K562 (cell line): ENCODE data around the gene RHOBTB3. TPM values are rescaled to one million over a fixed set of nuclear protein-coding genes. Genes with fewer than 3 reads are reported as not detected.

ENCODE experiments used
- ATAC-seq: fragments of 200-7000 bp; cut with Tn5 transposase; 3 replicates; pipeline ENCODE4 v1.9.1; 2020; ENCODE audit warnings: moderate library complexity
- BruUV-seq: library from RNA; stranded (reverse); fragments of 400-500 nt; replicated peaks from 2 replicates; lab custom pipeline; 2021; lab: Mats Ljungman, UMichigan
- CTCF ChIA-PET: fragments of 300-600 bp; formaldehyde crosslinking; extraction: SDS; loops from one replicate; lab custom pipeline; 2021; ENCODE audit warnings: low intra/inter-chr PET ratio; lab: Yijun Ruan, JAX
- POLR2A ChIA-PET: fragments of 300-600, 350-650 bp; sonication (Branson Sonifier 250); formaldehyde crosslinking; extraction: SDS; loops from one replicate; lab custom pipeline; 2021; ENCODE audit warnings: antibody characterized with exemption, inconsistent platforms; lab: Yijun Ruan, JAX
- DNase-seq, 4 experiments: peaks; one replicate each; pipeline versions ENCODE4 v3.0.0 to v3.0.0-alpha.2; 2011 to 2018; ENCODE audit warnings: low spot score in 3 of 4, mixed read lengths in 3 of 4; ENCODE audit errors: extremely low read depth in 1 of 4
- FAIRE-seq: peaks from 2 replicates; lab custom pipeline; 2011; peaks lifted over from hg19 to GRCh38; lab: Jason Lieb, UNC
- H2AFZ ChIP-seq: 2 replicates; pipeline ENCODE4 v1.6.0; 2011; ENCODE audit warnings: low read depth, low read length, control low read depth, inconsistent platforms
- H3K27ac ChIP-seq: fragments of 200-600 bp; 3 replicates; pipeline ENCODE4 v1.8.0; 2011; ENCODE audit warnings: low read depth, mild to moderate bottlenecking, control low read depth, inconsistent platforms, low read length, moderate library complexity, mixed read lengths; ENCODE audit errors: extremely low read depth
- H3K27me3 ChIP-seq, 2 experiments: fragments of 300-600 bp in 1 of 2; 2 replicates in 1 of 2; 3 replicates in 1 of 2; pipeline versions ENCODE4 v1.6.0 to v1.8.0; 2011; ENCODE audit warnings: inconsistent platforms in 2 of 2, low read length in 2 of 2, mild to moderate bottlenecking in 1 of 2, mixed read lengths in 1 of 2, moderate library complexity in 1 of 2; ENCODE audit not compliant: control insufficient read depth in 2 of 2, insufficient read depth in 2 of 2
- H3K36me3 ChIP-seq: fragments of 300-600 bp; 3 replicates; pipeline ENCODE4 v1.8.0; 2011; ENCODE audit warnings: mild to moderate bottlenecking, low read length, inconsistent platforms; ENCODE audit not compliant: control insufficient read depth, insufficient read depth
- H3K4me1 ChIP-seq, 2 experiments: fragments of 200-600 bp in 1 of 2; replicated peaks in 1 of 2; 2 replicates in 1 of 2; 3 replicates in 1 of 2; pipeline versions ENCODE4 v1.5.1 to v1.8.0; 2011; ENCODE audit warnings: inconsistent platforms in 2 of 2, low read length in 2 of 2, mild to moderate bottlenecking in 1 of 2, mixed read lengths in 1 of 2, moderate library complexity in 1 of 2; ENCODE audit not compliant: control insufficient read depth in 2 of 2, insufficient read depth in 2 of 2
- H3K4me2 ChIP-seq: 2 replicates; pipeline ENCODE4 v1.6.1; 2011; ENCODE audit warnings: low read length, control low read depth, inconsistent platforms, mixed read lengths; ENCODE audit not compliant: insufficient read depth
- H3K4me3 ChIP-seq: fragments of 200-600 bp; sonication (generic), shearing (Covaris generic); 2 replicates; pipeline ENCODE4 v1.5.1; 2016; ENCODE audit warnings: control low read depth, inconsistent platforms
- H3K79me2 ChIP-seq: fragments of 200-600 bp; 3 replicates; pipeline ENCODE4 v1.8.0; 2011; ENCODE audit warnings: low read length, inconsistent platforms; ENCODE audit not compliant: control insufficient read depth, insufficient read depth
- H3K9ac ChIP-seq, 2 experiments: 2 replicates each; pipeline versions ENCODE4 v1.6.0 to v1.6.1; 2011; ENCODE audit warnings: low read depth in 2 of 2, low read length in 2 of 2, control low read depth in 1 of 2, inconsistent platforms in 1 of 2, mild to moderate bottlenecking in 1 of 2, mixed read lengths in 1 of 2; ENCODE audit not compliant: insufficient read depth in 1 of 2
- H3K9me1 ChIP-seq: one replicate; pipeline ENCODE4 v1.6.0; 2011; ENCODE audit warnings: inconsistent platforms, mild to moderate bottlenecking, low read length, moderate library complexity; ENCODE audit not compliant: control insufficient read depth, insufficient read depth
- H3K9me3 ChIP-seq: replicated peaks from 2 replicates; pipeline ENCODE4 v1.5.1; 2011; ENCODE audit warnings: low read depth, low read length, inconsistent platforms; ENCODE audit not compliant: control insufficient read depth, insufficient read depth
- H4K20me1 ChIP-seq: replicated peaks from 2 replicates; pipeline ENCODE4 v1.6.1; 2011; ENCODE audit warnings: low read length, inconsistent platforms, mixed read lengths; ENCODE audit not compliant: control insufficient read depth, insufficient read depth
- BCL6 ChIP-seq: fragments of 250-450 bp; sonication (Bioruptor Pico); IDR thresholded peaks from 2 replicates; pipeline ENCODE4 v1.4.0; 2020
- EP400 ChIP-seq: fragments of 450-650 bp; IDR thresholded peaks from 2 replicates; pipeline ENCODE4 v1.6.1; 2017; ENCODE audit warnings: antibody characterized with exemption, mild to moderate bottlenecking, moderate library complexity
- GABPB2 ChIP-seq: fragments of 250-450 bp; sonication (Bioruptor Pico); conservative IDR thresholded peaks from 2 replicates; pipeline ENCODE4 v1.5.1; 2021; ENCODE audit warnings: mild to moderate bottlenecking
- LCOR ChIP-seq: sonication (generic); formaldehyde crosslinking; IDR thresholded peaks from 2 replicates; pipeline ENCODE4 v1.8.0; 2022; ENCODE audit warnings: mild to moderate bottlenecking, missing genetic modification reagents
- MTA1 ChIP-seq: fragments of 450-650 bp; IDR thresholded peaks from 2 replicates; pipeline ENCODE4 v1.6.1; 2017; ENCODE audit warnings: borderline replicate concordance
- NEUROD1 ChIP-seq: fragments of 150-350 bp; IDR thresholded peaks from 2 replicates; pipeline ENCODE4 v1.6.1; 2014; ENCODE audit warnings: borderline replicate concordance, low read length, low read depth; ENCODE audit not compliant: partially characterized antibody
- PRMT5 ChIP-seq: sonication (generic); formaldehyde crosslinking; IDR thresholded peaks from 2 replicates; pipeline ENCODE4 v1.5.0; 2020; ENCODE audit warnings: missing genetic modification reagents
- SFPQ ChIP-seq: fragments of 200-400 bp; formaldehyde crosslinking; IDR thresholded peaks from 2 replicates; pipeline ENCODE4 v1.6.1; 2017; ENCODE audit warnings: mild to moderate bottlenecking, low read depth, low read length, moderate library complexity
- ZEB2 ChIP-seq: fragments of 450-650 bp; IDR thresholded peaks from 2 replicates; pipeline ENCODE4 v1.6.1; 2016
- ZNF445 ChIP-seq: fragments of 250-450 bp; sonication (Bioruptor Pico); IDR thresholded peaks from 2 replicates; pipeline ENCODE4 v1.4.0; 2020; ENCODE audit warnings: low read depth, mild to moderate bottlenecking, moderate library complexity
- ZNF639 ChIP-seq, 2 experiments: fragments of 200-800 bp in 1 of 2; sonication (Bioruptor generic) in 1 of 2; sonication (generic) in 1 of 2; formaldehyde crosslinking in 1 of 2; IDR thresholded peaks in 1 of 2; conservative IDR thresholded peaks in 1 of 2; 2 replicates each; pipeline versions ENCODE4 v1.5.0 to v1.6.1; 2016 to 2020; ENCODE audit warnings: missing compliant biosample characterization in 1 of 2, missing genetic modification characterization in 1 of 2, missing genetic modification reagents in 1 of 2
- WGBS: fragments of 100-300 bp; shearing (Covaris generic); methylation state at CpG from one replicate; pipeline ENCODE4 v1.1.6; 2016; ENCODE audit warnings: low coverage, mixed read lengths; ENCODE audit not compliant: insufficient coverage; ENCODE audit errors: missing lambda C conversion rate; 5-methylcytosine and 5-hydroxymethylcytosine counted together
- in situ Hi-C: fragments of 300-500 bp; cut with MboI; formaldehyde crosslinking; loops from 4 replicates; pipeline ENCODE4 v1.15.0; 2018; ENCODE audit warnings: inconsistent platforms, mixed read lengths
- intact Hi-C: fragments of 100-400 bp; cut with micrococcal nuclease; formaldehyde crosslinking; loops from 2 replicates; pipeline ENCODE4 v1.14.2; 2022
- polyA plus RNA-seq, 8 experiments: library from polyadenylated mRNA; depleted of rRNA in 4 of 8; stranded (reverse) in 5 of 8; unstranded in 3 of 8; fragments of >200 nt; fragmentation: Nextera tagmentation in 2 of 8; fragmentation: Illumina TruSeq in 1 of 8; extraction: Ambion mirVana in 2 of 8; extraction: Trizol in 1 of 8; gene quantifications; 2 replicates each; pipeline versions ENCODE4 v1.2.1 to v1.2.3, GENCODE V29; 2011 to 2014; ENCODE audit warnings: inconsistent platforms in 1 of 8, missing spikeins in 1 of 8
- total RNA-seq, 7 experiments: library from RNA; depleted of rRNA in 6 of 7; stranded (reverse); fragments of >200 nt in 6 of 7; fragmentation: Illumina TruSeq in 2 of 7; extraction: Trizol in 2 of 7; gene quantifications; 2 replicates each; pipeline versions ENCODE4 v1.2.1 to v1.2.3, GENCODE V29; 2011 to 2021; ENCODE audit warnings: low replicate concordance in 1 of 7
- TF ChIP-seq, protein P1 (sequence below): fragments of 250-450 bp; sonication (Bioruptor Pico); IDR thresholded peaks from 2 replicates; pipeline ENCODE4 v1.8.0; 2022; ENCODE audit warnings: moderate library complexity, mild to moderate bottlenecking, inconsistent platforms
- TF ChIP-seq, protein P2 (sequence below): fragments of 450-650 bp; IDR thresholded peaks from 2 replicates; pipeline ENCODE4 v1.6.1; 2016; ENCODE audit warnings: mild to moderate bottlenecking

The RHOBTB3 gene
- total and polyA plus RNA-seq, 9 of the 15 experiments (the other 6 are each of a cell fraction or from before 2014, with no cell fraction given) = 39.7 to 143 (median 115) TPM

- in situ Hi-C loops (loop anchor here (5.0 kb wide), 1 partner anchor 68 kb away; no protein-coding TSS in a partner anchor), intact Hi-C loops (loop anchor here (5.0 to 10.0 kb wide), 2 partner anchors 495 to 558 kb away; partner anchors contain the start of gene MCTP1)
- no TSS peak for BruUV-seq
- FAIRE-seq = no peak
- Histone ChIP-seq H3K4me2 (no peak overlapping the region), H3K27ac (no peak overlapping the region), H3K79me2 (0 out of 3 replicates have a peak, but pooled peaks cover 4% of the 10 kb centered on the region), H4K20me1 (no peaks in the 10 kb centered on the region), H2AFZ (no peak overlapping the region), H3K36me3 (peaks cover 83% of the 10 kb centered on the region), H3K9me1 (no peaks in the 10 kb centered on the region), H3K9ac (no peak overlapping the region; a peak in 1 of 4 replicates), H3K4me1 (no peaks in the 10 kb centered on the region; a peak in 1 of 5 replicates), H3K4me3 (no peak overlapping the region), H3K9me3 (no peaks in the 10 kb centered on the region), H3K27me3 (no peaks in the 10 kb centered on the region)
- WGBS = 72% methylated on average over 2 of the region's 2 CpGs
- no peak for ATAC-seq
- ChIA-PET CTCF (interaction anchor here (2.6 to 4.3 kb wide), 2 partner anchors 63 to 67 kb away, joined by 22 to 63 read pairs; no protein-coding TSS in a partner anchor), POLR2A (interaction anchor here (1.2 to 2.3 kb wide), 2 partner anchors 9 to 28 kb away, joined by 4 to 7 read pairs; no protein-coding TSS in a partner anchor)
- DNase-seq = no peak
- no peak for TF ChIP-seq LCOR (CRISPR knock-in tag)
- no peak for TF ChIP-seq MTA1
- no peak for TF ChIP-seq SFPQ
- TF ChIP-seq BCL6 (CRISPR knock-in tag) = no peak
- TF ChIP-seq ZNF639 (CRISPR knock-in tag; conservative IDR thresholded peaks at IDR 0.05 in 1 of 2, IDR thresholded peaks at IDR 0.05 in 1 of 2) = no peak
- no peak for TF ChIP-seq NEUROD1
- TF ChIP-seq, protein P1, sequence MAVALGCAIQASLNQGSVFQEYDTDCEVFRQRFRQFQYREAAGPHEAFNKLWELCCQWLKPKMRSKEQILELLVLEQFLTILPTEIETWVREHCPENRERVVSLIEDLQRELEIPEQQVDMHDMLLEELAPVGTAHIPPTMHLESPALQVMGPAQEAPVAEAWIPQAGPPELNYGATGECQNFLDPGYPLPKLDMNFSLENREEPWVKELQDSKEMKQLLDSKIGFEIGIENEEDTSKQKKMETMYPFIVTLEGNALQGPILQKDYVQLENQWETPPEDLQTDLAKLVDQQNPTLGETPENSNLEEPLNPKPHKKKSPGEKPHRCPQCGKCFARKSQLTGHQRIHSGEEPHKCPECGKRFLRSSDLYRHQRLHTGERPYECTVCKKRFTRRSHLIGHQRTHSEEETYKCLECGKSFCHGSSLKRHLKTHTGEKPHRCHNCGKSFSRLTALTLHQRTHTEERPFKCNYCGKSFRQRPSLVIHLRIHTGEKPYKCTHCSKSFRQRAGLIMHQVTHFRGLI = no peak
- TF ChIP-seq PRMT5 = no peak
- TF ChIP-seq, protein P2, sequence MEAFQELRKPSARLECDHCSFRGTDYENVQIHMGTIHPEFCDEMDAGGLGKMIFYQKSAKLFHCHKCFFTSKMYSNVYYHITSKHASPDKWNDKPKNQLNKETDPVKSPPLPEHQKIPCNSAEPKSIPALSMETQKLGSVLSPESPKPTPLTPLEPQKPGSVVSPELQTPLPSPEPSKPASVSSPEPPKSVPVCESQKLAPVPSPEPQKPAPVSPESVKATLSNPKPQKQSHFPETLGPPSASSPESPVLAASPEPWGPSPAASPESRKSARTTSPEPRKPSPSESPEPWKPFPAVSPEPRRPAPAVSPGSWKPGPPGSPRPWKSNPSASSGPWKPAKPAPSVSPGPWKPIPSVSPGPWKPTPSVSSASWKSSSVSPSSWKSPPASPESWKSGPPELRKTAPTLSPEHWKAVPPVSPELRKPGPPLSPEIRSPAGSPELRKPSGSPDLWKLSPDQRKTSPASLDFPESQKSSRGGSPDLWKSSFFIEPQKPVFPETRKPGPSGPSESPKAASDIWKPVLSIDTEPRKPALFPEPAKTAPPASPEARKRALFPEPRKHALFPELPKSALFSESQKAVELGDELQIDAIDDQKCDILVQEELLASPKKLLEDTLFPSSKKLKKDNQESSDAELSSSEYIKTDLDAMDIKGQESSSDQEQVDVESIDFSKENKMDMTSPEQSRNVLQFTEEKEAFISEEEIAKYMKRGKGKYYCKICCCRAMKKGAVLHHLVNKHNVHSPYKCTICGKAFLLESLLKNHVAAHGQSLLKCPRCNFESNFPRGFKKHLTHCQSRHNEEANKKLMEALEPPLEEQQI = no peak
- no peak for TF ChIP-seq EP400
- TF ChIP-seq GABPB2 = no peak
- no peak for TF ChIP-seq ZNF445 (CRISPR knock-in tag)
- no peak for TF ChIP-seq ZEB2
Measured at GRCh38 chr5:95779611-95780010, 48.5 kb downstream of the RHOBTB3 start.
